NB4 (cell line): ENCODE measurements around the gene GLCE.

Source experiments
- MYC ChIP-seq: IDR thresholded peaks from 2 replicates; pipeline ENCODE4 v1.6.1; 2011; ENCODE audit warnings: low read depth, low read length
- POLR2A ChIP-seq: IDR thresholded peaks from 2 replicates; pipeline ENCODE4 v1.6.1; 2011; ENCODE audit warnings: mild to moderate bottlenecking; ENCODE audit not compliant: insufficient read length; ENCODE audit errors: extremely low read depth
- TF ChIP-seq, protein P1 (sequence below): IDR thresholded peaks from 2 replicates; pipeline ENCODE4 v1.6.1; 2011; ENCODE audit warnings: low read depth, low read length
- TF ChIP-seq, protein P2 (sequence below): IDR thresholded peaks from one replicate; pipeline ENCODE4 v1.5.1; 2012; ENCODE audit warnings: low read depth, low read length

- TF ChIP-seq, protein P1, sequence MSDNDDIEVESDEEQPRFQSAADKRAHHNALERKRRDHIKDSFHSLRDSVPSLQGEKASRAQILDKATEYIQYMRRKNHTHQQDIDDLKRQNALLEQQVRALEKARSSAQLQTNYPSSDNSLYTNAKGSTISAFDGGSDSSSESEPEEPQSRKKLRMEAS, result no peak
- TF ChIP-seq, protein P2, sequence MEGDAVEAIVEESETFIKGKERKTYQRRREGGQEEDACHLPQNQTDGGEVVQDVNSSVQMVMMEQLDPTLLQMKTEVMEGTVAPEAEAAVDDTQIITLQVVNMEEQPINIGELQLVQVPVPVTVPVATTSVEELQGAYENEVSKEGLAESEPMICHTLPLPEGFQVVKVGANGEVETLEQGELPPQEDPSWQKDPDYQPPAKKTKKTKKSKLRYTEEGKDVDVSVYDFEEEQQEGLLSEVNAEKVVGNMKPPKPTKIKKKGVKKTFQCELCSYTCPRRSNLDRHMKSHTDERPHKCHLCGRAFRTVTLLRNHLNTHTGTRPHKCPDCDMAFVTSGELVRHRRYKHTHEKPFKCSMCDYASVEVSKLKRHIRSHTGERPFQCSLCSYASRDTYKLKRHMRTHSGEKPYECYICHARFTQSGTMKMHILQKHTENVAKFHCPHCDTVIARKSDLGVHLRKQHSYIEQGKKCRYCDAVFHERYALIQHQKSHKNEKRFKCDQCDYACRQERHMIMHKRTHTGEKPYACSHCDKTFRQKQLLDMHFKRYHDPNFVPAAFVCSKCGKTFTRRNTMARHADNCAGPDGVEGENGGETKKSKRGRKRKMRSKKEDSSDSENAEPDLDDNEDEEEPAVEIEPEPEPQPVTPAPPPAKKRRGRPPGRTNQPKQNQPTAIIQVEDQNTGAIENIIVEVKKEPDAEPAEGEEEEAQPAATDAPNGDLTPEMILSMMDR, result no peak
- TF ChIP-seq POLR2A (no peak), MYC (no peak)
These were observed 34.4 kb downstream of the GLCE start for GRCh38 chr15:69194854-69195253.
